HEK293 (cell line): Measurements from ENCODE around the gene YY2.

Experiments
- CTCF ChIP-seq: fragments of 450-650 bp; formaldehyde crosslinking; IDR thresholded peaks from 2 replicates; pipeline ENCODE4 v1.5.1; 2016; ENCODE audit warnings: missing biosample characterization, missing genetic modification characterization
- ELK4 ChIP-seq: IDR thresholded peaks from 2 replicates; pipeline ENCODE4 v1.6.1; 2011; ENCODE audit warnings: mild to moderate bottlenecking, low read depth, low read length, borderline replicate concordance
- HOXA7 ChIP-seq: sonication (generic); formaldehyde crosslinking; IDR thresholded peaks from 2 replicates; pipeline ENCODE4 v1.8.1; 2022; ENCODE audit warnings: missing genetic modification reagents, borderline replicate concordance
- KLF1 ChIP-seq: fragments of 450-650 bp; formaldehyde crosslinking; IDR thresholded peaks from 2 replicates; pipeline ENCODE4 v1.5.1; 2016; ENCODE audit warnings: missing biosample characterization, missing genetic modification characterization
- PRDM10 ChIP-seq: fragments of 450-650 bp; formaldehyde crosslinking; IDR thresholded peaks from 2 replicates; pipeline ENCODE4 v1.5.1; 2016; ENCODE audit warnings: missing biosample characterization, missing genetic modification characterization
- YY2 ChIP-seq: fragments of 450-650 bp; formaldehyde crosslinking; IDR thresholded peaks from 2 replicates; pipeline ENCODE4 v1.5.1; 2016; ENCODE audit warnings: missing biosample characterization, missing genetic modification characterization
- ZNF416 ChIP-seq: fragments of 450-650 bp; formaldehyde crosslinking; IDR thresholded peaks from 2 replicates; pipeline ENCODE4 v1.5.1; 2016; ENCODE audit warnings: missing biosample characterization, missing genetic modification characterization

GRCh38 chrX:21875013-21875412 lies 19.2 kb downstream of the YY2 start:
- TF ChIP-seq YY2 (tag by site-specific recombination) (no peak), CTCF (no peak), ZNF416 (tag by site-specific recombination) (no peak), ELK4 (no peak), HOXA7 (no peak), PRDM10 (tag by site-specific recombination) (no peak), KLF1 (no peak)
